ENCODE results near the gene CDKN1A. TPM values are rescaled to one million over a fixed set of nuclear protein-coding genes. Genes with fewer than 3 reads are reported as not detected.

CDKN1A gene
- total RNA-seq, 1 experiment from 2014 or later: 75.1 TPM

- no peak for TF ChIP-seq SOX15 (CRISPR knock-in tag; IDR thresholded peaks at IDR 0.05)
- no peak for TF ChIP-seq FOXJ3 (CRISPR knock-in tag; IDR thresholded peaks at IDR 0.05; ENCODE audit: borderline replicate concordance)
- TF ChIP-seq JAZF1 (CRISPR knock-in tag; IDR thresholded peaks at IDR 0.05): no peak
Observed at GRCh38 chr6:36715469-36715868, 37.0 kb downstream of the CDKN1A start (continued).

GRCh38 chr6:36716476-36717093 lies 38.1 kb downstream of the CDKN1A start:
- CTCF ChIA-PET: interaction anchor here (0.6 to 0.8 kb wide), 3 partner anchors 7 to 375 kb away, joined by 3 to 4 read pairs (median 3); no protein-coding TSS in a partner anchor
- no peaks in the 10 kb centered on the region for H3K36me3 Mint-ChIP-seq

More at GRCh38 chr6:36716476-36717093, 38.1 kb downstream of the CDKN1A start:
- POLR2A ChIA-PET: no interaction called here
- Mint-ChIP-seq H3K4me3 (no peak overlapping the region), H3K4me1 (no peaks in the 10 kb centered on the region), H3K9me3 (no peaks in the 10 kb centered on the region), H3K27ac (no peak overlapping the region), H3K27me3 (ENCODE audit: low read depth) (no peaks in the 10 kb centered on the region)
- no peak for DNase-seq (ENCODE audit: low spot score)
- no peak for ATAC-seq
- TF ChIP-seq ZNF232 (CRISPR knock-in tag; IDR thresholded peaks at IDR 0.05) (no peak), ATF1 (CRISPR knock-in tag; IDR thresholded peaks at IDR 0.05) (no peak), JUN (CRISPR knock-in tag; IDR thresholded peaks at IDR 0.05) (no peak), ZNF281 (CRISPR knock-in tag; IDR thresholded peaks at IDR 0.05) (no peak), CREM (CRISPR knock-in tag; IDR thresholded peaks at IDR 0.05) (no peak), ZNF219 (CRISPR knock-in tag; IDR thresholded peaks at IDR 0.05; ENCODE audit: borderline replicate concordance) (no peak), ZMAT4 (CRISPR knock-in tag; IDR thresholded peaks at IDR 0.05) (no peak), GRHL2 (CRISPR knock-in tag; IDR thresholded peaks at IDR 0.05; ENCODE audit: insufficient replicate concordance, severe bottlenecking) (no peak), NFYB (CRISPR knock-in tag; conservative IDR thresholded peaks at IDR 0.05; ENCODE audit: low read depth) (no peak), HMGXB4 (CRISPR knock-in tag; IDR thresholded peaks at IDR 0.05) (no peak), ATF3 (CRISPR knock-in tag; conservative IDR thresholded peaks at IDR 0.05) (no peak), PRDM15 (CRISPR knock-in tag; IDR thresholded peaks at IDR 0.05) (no peak), STAT6 (CRISPR knock-in tag; conservative IDR thresholded peaks at IDR 0.05; ENCODE audit: low read depth) (no peak), ELF4 (CRISPR knock-in tag; IDR thresholded peaks at IDR 0.05; ENCODE audit: low read depth) (no peak), ZNF138 (CRISPR knock-in tag; conservative IDR thresholded peaks at IDR 0.05) (no peak), ZNF396 (CRISPR knock-in tag; IDR thresholded peaks at IDR 0.05; ENCODE audit: borderline replicate concordance) (no peak), E2F1 (CRISPR knock-in tag; IDR thresholded peaks at IDR 0.05) (no peak), SP1 (CRISPR knock-in tag; conservative IDR thresholded peaks at IDR 0.05) (no peak)

Measured in WTC11 (cell line).